GM12878 (cell line): ENCODE results near the gene MT4. TPM values are rescaled to one million over a fixed set of nuclear protein-coding genes. Genes with fewer than 3 reads are reported as not detected.

Experiments
- ATAC-seq: fragments of 200-7000 bp; cut with Tn5 transposase; 3 replicates; pipeline ENCODE4 v1.9.1; 2020; ENCODE audit warnings: mild to moderate bottlenecking, moderate library complexity
- BruUV-seq: library from RNA; stranded (reverse); fragments of 400-500 nt; replicated peaks from 2 replicates; lab custom pipeline; 2021; lab: Mats Ljungman, UMichigan
- CTCF ChIA-PET: fragments of 300-600 bp; sonication (Branson Sonifier 250); formaldehyde crosslinking; extraction: SDS; loops from one replicate; lab custom pipeline; 2021; ENCODE audit warnings: inconsistent platforms; lab: Yijun Ruan, JAX
- POLR2A ChIA-PET: fragments of 350-600 bp; formaldehyde crosslinking; extraction: SDS; loops from one replicate; lab custom pipeline; 2021; ENCODE audit warnings: inconsistent platforms; lab: Charles Lee
- RAD21 ChIA-PET: fragments of 300-600 bp; sonication (Branson Sonifier 250); formaldehyde crosslinking; loops from one replicate; lab custom pipeline; 2023; ENCODE audit warnings: antibody characterized with exemption; ENCODE audit not compliant: unreplicated experiment; lab: Charles Lee
- SMC1A ChIA-PET: fragments of 300-600 bp; sonication (Branson Sonifier 250); formaldehyde crosslinking; loops from one replicate; lab custom pipeline; 2023; ENCODE audit not compliant: unreplicated experiment, uncharacterized antibody; lab: Charles Lee
- DNase-seq: peaks from one replicate; pipeline ENCODE4 v3.0.0-alpha.2; 2011; ENCODE audit warnings: low read depth, low spot score
- FAIRE-seq: peaks from 3 replicates; lab custom pipeline; 2011; peaks lifted over from hg19 to GRCh38; lab: Jason Lieb, UNC
- H2AFZ ChIP-seq: 2 replicates; pipeline ENCODE4 v1.6.0; 2011; ENCODE audit warnings: low read depth, low read length, control low read depth; ENCODE audit not compliant: control insufficient read depth
- H3K27ac ChIP-seq: 2 replicates; pipeline ENCODE4 v1.5.1; 2011; ENCODE audit warnings: control low read depth; ENCODE audit not compliant: control insufficient read depth, insufficient read depth
- H3K27me3 ChIP-seq, 2 experiments: replicated peaks in 1 of 2; 2 replicates each; pipeline versions ENCODE4 v1.6.0 to v1.6.1; 2011; ENCODE audit warnings: low read length in 1 of 2; ENCODE audit not compliant: control insufficient read depth in 2 of 2, insufficient read depth in 2 of 2
- H3K36me3 ChIP-seq, 2 experiments: 2 replicates each; pipeline ENCODE4 v1.5.1; 2011; ENCODE audit warnings: low read length in 1 of 2; ENCODE audit not compliant: control insufficient read depth in 2 of 2, insufficient read depth in 2 of 2
- H3K4me1 ChIP-seq: 2 replicates; pipeline ENCODE4 v1.6.1; 2011; ENCODE audit warnings: mild to moderate bottlenecking, low read length, moderate library complexity, mixed read lengths; ENCODE audit not compliant: control insufficient read depth, insufficient read depth
- H3K4me2 ChIP-seq: 2 replicates; pipeline ENCODE4 v1.6.0; 2011; ENCODE audit warnings: control low read depth; ENCODE audit not compliant: control insufficient read depth, insufficient read depth
- H3K4me3 ChIP-seq: fragments of 200-600 bp; sonication (generic); 2 replicates; pipeline ENCODE4 v1.5.1; 2016
- H3K79me2 ChIP-seq: 2 replicates; pipeline ENCODE4 v1.6.0; 2011; ENCODE audit warnings: low read length; ENCODE audit not compliant: control insufficient read depth, insufficient read depth
- H3K9ac ChIP-seq: 2 replicates; pipeline ENCODE4 v1.8.0; 2011; ENCODE audit warnings: low read length, control low read depth, mixed read lengths; ENCODE audit not compliant: control insufficient read depth, insufficient read depth
- H3K9me3 ChIP-seq: replicated peaks from 3 replicates; pipeline ENCODE4 v1.5.1; 2011; ENCODE audit warnings: mild to moderate bottlenecking, low read length; ENCODE audit not compliant: control insufficient read depth, insufficient read depth
- H4K20me1 ChIP-seq: 2 replicates; pipeline ENCODE4 v1.6.0; 2011; ENCODE audit not compliant: control insufficient read depth, insufficient read depth
- ATF7 ChIP-seq: fragments of 450-650 bp; IDR thresholded peaks from 2 replicates; pipeline ENCODE4 v1.6.1; 2016; ENCODE audit warnings: low read depth, mild to moderate bottlenecking
- BRCA1 ChIP-seq: IDR thresholded peaks from 2 replicates; pipeline ENCODE4 v1.6.1; 2011; ENCODE audit warnings: low read depth, low read length, improper control_type of control experiment
- ELK1 ChIP-seq: IDR thresholded peaks from 2 replicates; pipeline ENCODE4 v1.6.1; 2012; ENCODE audit warnings: low read depth, low read length, improper control_type of control experiment
- GABPA ChIP-seq: IDR thresholded peaks from 2 replicates; pipeline ENCODE4 v1.6.1; 2014; ENCODE audit warnings: antibody characterized with exemption, low read depth, mild to moderate bottlenecking, inconsistent platforms
- IKZF2 ChIP-seq, 2 experiments: fragments of 450-650 bp; IDR thresholded peaks; 2 replicates each; pipeline ENCODE4 v1.6.1; 2017; ENCODE audit warnings: mild to moderate bottlenecking in 2 of 2, moderate library complexity in 2 of 2
- JUND ChIP-seq: IDR thresholded peaks from 2 replicates; pipeline ENCODE4 v1.6.1; 2012; ENCODE audit warnings: low read depth, mild to moderate bottlenecking, low read length, improper control_type of control experiment, moderate library complexity
- MAX ChIP-seq: IDR thresholded peaks from 2 replicates; pipeline ENCODE4 v1.6.1; 2012; ENCODE audit warnings: low read depth, low read length, improper control_type of control experiment
- MLLT1 ChIP-seq: fragments of 450-650 bp; IDR thresholded peaks from 2 replicates; pipeline ENCODE4 v1.6.1; 2016; ENCODE audit warnings: mild to moderate bottlenecking
- MTA3 ChIP-seq: IDR thresholded peaks from 2 replicates; pipeline ENCODE4 v1.6.1; 2012; ENCODE audit warnings: low read length, inconsistent platforms, borderline replicate concordance
- RBBP5 ChIP-seq: fragments of 200-600 bp; sonication (generic); conservative IDR thresholded peaks from 2 replicates; pipeline ENCODE4 v1.6.1; 2016
- RFX5 ChIP-seq: IDR thresholded peaks from 2 replicates; pipeline ENCODE4 v1.6.1; 2011; ENCODE audit warnings: low read depth, low read length, improper control_type of control experiment
- ZBTB40 ChIP-seq: fragments of 450-650 bp; IDR thresholded peaks from 2 replicates; pipeline ENCODE4 v1.6.1; 2016; ENCODE audit warnings: mild to moderate bottlenecking, moderate library complexity, borderline replicate concordance
- ZNF622 ChIP-seq: fragments of 450-650 bp; IDR thresholded peaks from 2 replicates; pipeline ENCODE4 v1.6.1; 2017; ENCODE audit warnings: mild to moderate bottlenecking, inconsistent platforms
- WGBS: methylation state at CpG from one replicate; pipeline ENCODE4 v1.1.6; 2016; ENCODE audit warnings: low lambda C conversion rate; ENCODE audit not compliant: insufficient replicate concordance, insufficient coverage; ENCODE audit errors: missing lambda C conversion rate; 5-methylcytosine and 5-hydroxymethylcytosine counted together
- in situ Hi-C: fragments of 300-500 bp; cut with MboI; formaldehyde crosslinking; loops from 9 replicates; pipeline ENCODE4 v1.14.3; 2018; ENCODE audit warnings: mixed read lengths
- intact Hi-C: fragments of 100-400 bp; cut with micrococcal nuclease; formaldehyde crosslinking; loops from one replicate; pipeline ENCODE4 v1.14.2; 2022; ENCODE audit not compliant: unreplicated experiment
- polyA plus RNA-seq, 11 experiments: library from polyadenylated mRNA; depleted of rRNA in 4 of 11; unstranded in 6 of 11; stranded (reverse) in 5 of 11; fragments of >200 nt; fragmentation: Nextera tagmentation in 4 of 11; fragmentation: Illumina TruSeq in 1 of 11; extraction: Ambion mirVana in 4 of 11; extraction: Trizol in 1 of 11; gene quantifications; 1 replicate in 1 of 11; 2 replicates in 10 of 11; pipeline versions ENCODE4 v1.2.1 to v1.2.3, GENCODE V29; 2011 to 2016; ENCODE audit warnings: inconsistent platforms in 2 of 11, missing spikeins in 2 of 11, low read depth in 1 of 11
- total RNA-seq, 4 experiments: library from RNA; depleted of rRNA in 3 of 4; stranded (reverse); fragments of >200 nt in 3 of 4; fragmentation: Illumina TruSeq in 1 of 4; extraction: Trizol in 1 of 4; gene quantifications; 2 replicates each; pipeline versions ENCODE4 v1.2.1 to v1.2.3, GENCODE V29; 2013 to 2021

Gene MT4
- total and polyA plus RNA-seq, 10 of the 15 experiments (the other 5 are each of a cell fraction or from before 2014, with no cell fraction given): not detected

- no TSS peak for BruUV-seq
- Histone ChIP-seq H3K4me2 (no peak overlapping the region), H3K4me3 (no peak overlapping the region), H3K4me1 (no peaks in the 10 kb centered on the region), H3K27ac (no peak overlapping the region), H3K27me3 (no peaks in the 10 kb centered on the region), H3K9me3 (no peaks in the 10 kb centered on the region; the same call in 2 of the 3 replicates), H3K36me3 (no peaks in the 10 kb centered on the region), H4K20me1 (no peaks in the 10 kb centered on the region), H3K9ac (no peak overlapping the region), H3K79me2 (no peaks in the 10 kb centered on the region), H2AFZ (no peak overlapping the region)
- intact Hi-C loops (no loop called here), in situ Hi-C loops (no loop called here)
- ATAC-seq (no peak), DNase-seq (no peak), FAIRE-seq (no peak)
- SMC1A ChIA-PET: no interaction called here
- 3% methylated on average over 2 of the region's 2 CpGs for WGBS
- RAD21 ChIA-PET: no interaction called here
- CTCF ChIA-PET: no interaction called here
- POLR2A ChIA-PET: no interaction called here
- TF ChIP-seq MLLT1 (no peak), ELK1 (no peak), ZBTB40 (no peak), GABPA (no peak), RFX5 (no peak), MAX (no peak), BRCA1 (no peak), IKZF2 (IDR thresholded peaks at IDR 0.05) (no peak), ATF7 (no peak), JUND (no peak), MTA3 (no peak), RBBP5 (no peak), ZNF622 (no peak)
These were observed 22.8 kb upstream of the MT4 start for GRCh38 chr16:56542039-56542438.
